CD4-positive, alpha-beta T cell treated with Interleukin-17A for 4 hours (primary cell): ENCODE results near the gene CFAP206.

Source experiments
- DNase-seq: peaks from one replicate; pipeline ENCODE4 v3.0.0-alpha.2; 2020; ENCODE audit warnings: mixed read lengths

Gene CFAP206

GRCh38 chr6:87407901-87408720 lies at the start of gene CFAP206:
CFAP206 (plus strand) TSS chr6:87407972; CDS start chr6:87409840, 1,868 bp downstream.
- peak; percentile 85 for DNase-seq

- DNase-seq = no peak
Measured at GRCh38 chr6:87364602-87365252, 43.0 kb upstream of the CFAP206 start.

- no peak for DNase-seq
Measured at GRCh38 chr6:87366072-87366827, 41.5 kb upstream of the CFAP206 start.

- no peak for DNase-seq
Measured at GRCh38 chr6:87366899-87367298, 40.9 kb upstream of the CFAP206 start.

GRCh38 chr6:87373377-87373776 lies 34.4 kb upstream of the CFAP206 start:
- DNase-seq = no peak

- no peak for DNase-seq
Measured at GRCh38 chr6:87375315-87375714, 32.5 kb upstream of the CFAP206 start.

GRCh38 chr6:87376643-87377042 lies 31.1 kb upstream of the CFAP206 start:
- DNase-seq = no peak

- no peak for DNase-seq
Measured at GRCh38 chr6:87378947-87379346, 28.8 kb upstream of the CFAP206 start.

- no peak for DNase-seq
Measured at GRCh38 chr6:87382861-87383260, 24.9 kb upstream of the CFAP206 start.

GRCh38 chr6:87384038-87384437 lies 23.7 kb upstream of the CFAP206 start:
- no peak for DNase-seq

GRCh38 chr6:87384449-87384848 lies 23.3 kb upstream of the CFAP206 start:
- DNase-seq = no peak

GRCh38 chr6:87391334-87391733 lies 16.4 kb upstream of the CFAP206 start:
- DNase-seq = no peak

GRCh38 chr6:87393026-87393622 lies 14.6 kb upstream of the CFAP206 start:
- peak; percentile 48 for DNase-seq

- no peak for DNase-seq
Measured at GRCh38 chr6:87395431-87395830, 12.3 kb upstream of the CFAP206 start.

GRCh38 chr6:87396595-87397392 lies 11.0 kb upstream of the CFAP206 start:
- no peak for DNase-seq

GRCh38 chr6:87397656-87398055 lies 10.1 kb upstream of the CFAP206 start:
- DNase-seq = no peak

- DNase-seq = no peak
Measured at GRCh38 chr6:87401832-87402231, 5.9 kb upstream of the CFAP206 start.

- no peak for DNase-seq
Measured at GRCh38 chr6:87407561-87407900, 241 bp upstream of the CFAP206 start.

GRCh38 chr6:87408721-87409155 lies 966 bp downstream of the CFAP206 start:
- no peak for DNase-seq

GRCh38 chr6:87419266-87419665 lies 11.5 kb downstream of the CFAP206 start:
- DNase-seq = no peak

- DNase-seq = no peak
Measured at GRCh38 chr6:87420360-87420759, 12.6 kb downstream of the CFAP206 start.

- DNase-seq = no peak
Measured at GRCh38 chr6:87421576-87421975, 13.8 kb downstream of the CFAP206 start.
